SK-N-MC (cell line): ENCODE measurements around the gene SBK1.
"Not testable (repeated sequence)": the region's sequence is repeated elsewhere in the genome, so short reads cannot be mapped to it uniquely, and the experiment has no call there.

Experiments
- DNase-seq: peaks from one replicate; pipeline ENCODE4 v3.0.0-alpha.2; 2011; ENCODE audit warnings: low read depth, low spot score
- H3K27ac ChIP-seq: fragments of 200-600 bp; sonication (generic); 2 replicates; pipeline ENCODE4 v1.5.1; 2016; ENCODE audit warnings: mixed run types
- H3K36me3 ChIP-seq: fragments of 200-600 bp; sonication (generic); 2 replicates; pipeline ENCODE4 v1.6.1; 2017; ENCODE audit warnings: antibody characterized with exemption, low read length, mixed read lengths; ENCODE audit not compliant: insufficient read depth
- H3K4me3 ChIP-seq: fragments of 200-600 bp; sonication (generic); 2 replicates; pipeline ENCODE4 v1.5.1; 2016
- H3K9ac ChIP-seq: fragments of 200-600 bp; sonication (generic); 2 replicates; pipeline ENCODE4 v1.8.0; 2017; ENCODE audit warnings: mixed run types, mixed read lengths; ENCODE audit not compliant: insufficient read length
- H3K9me3 ChIP-seq: fragments of 200-600 bp; sonication (generic); 2 replicates; pipeline ENCODE4 v1.6.1; 2017; ENCODE audit warnings: low read depth, mild to moderate bottlenecking, antibody characterized with exemption, low read length, moderate library complexity, mixed read lengths
- EZH2 ChIP-seq: fragments of 200-600 bp; sonication (generic); IDR thresholded peaks from one replicate; pipeline ENCODE4 v1.6.1; 2017; ENCODE audit warnings: antibody characterized with exemption
- FOXP2 ChIP-seq: optimal IDR thresholded peaks from 2 replicates; pipeline ENCODE3; 2011; ENCODE audit warnings: mild to moderate bottlenecking, moderate library complexity; ENCODE audit not compliant: insufficient read depth; ENCODE audit errors: extremely low read length, control extremely low read depth
- POLR2AphosphoS5 ChIP-seq: IDR thresholded peaks from 2 replicates; pipeline ENCODE4 v1.6.1; 2012; ENCODE audit warnings: mild to moderate bottlenecking, low read depth, low read length, borderline replicate concordance

SBK1 gene

GRCh38 chr16:28324887-28325279 lies 32.6 kb downstream of the SBK1 start:
- no peak for DNase-seq
- no peak overlapping the region for H3K27ac ChIP-seq
- H3K4me3 ChIP-seq = no peak overlapping the region
- no peak overlapping the region for H3K9ac ChIP-seq
- H3K9me3 ChIP-seq = no peaks in the 10 kb centered on the region
- no peaks in the 10 kb centered on the region for H3K36me3 ChIP-seq
- TF ChIP-seq FOXP2 (no peak), EZH2 (no peak), POLR2AphosphoS5 (no peak)

DNA sequence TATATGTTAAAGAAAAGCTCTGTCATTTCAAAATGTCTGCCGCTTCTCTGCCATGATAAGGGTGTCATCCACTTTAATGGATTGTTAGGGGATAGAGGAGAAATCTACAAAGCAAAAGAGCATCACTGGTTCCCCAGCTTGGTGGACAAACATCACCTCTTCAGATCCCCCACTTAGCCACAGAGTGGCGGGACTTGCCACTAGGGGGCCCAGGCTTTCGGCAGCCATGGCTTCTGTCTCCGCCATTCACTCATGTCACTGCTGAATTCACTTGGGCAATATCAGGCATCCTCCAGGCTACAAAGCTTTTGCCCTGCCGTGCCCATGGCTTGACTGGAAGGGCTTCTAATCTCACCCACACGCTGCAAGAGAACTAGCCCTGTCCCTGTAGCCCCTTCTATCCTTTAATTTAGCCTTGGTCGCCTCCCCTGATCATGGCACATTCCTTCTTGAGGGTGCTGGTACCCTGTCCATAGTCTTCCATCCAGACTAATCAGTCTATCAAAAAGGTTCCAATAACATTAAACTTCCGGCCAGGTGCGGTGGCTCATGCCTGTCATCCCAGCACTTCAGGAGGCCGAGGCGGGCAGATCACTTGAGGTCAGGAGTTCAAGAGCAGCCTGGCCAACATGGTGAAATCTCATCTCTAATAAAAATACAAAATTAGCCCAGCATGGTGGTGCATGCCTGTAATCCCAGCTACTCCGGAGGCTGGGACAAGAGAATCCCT lies 34.7 kb downstream of the SBK1 start:
- no peaks in the 10 kb centered on the region for H3K9me3 ChIP-seq
- H3K4me3 ChIP-seq = no peak overlapping the region
- TF ChIP-seq EZH2 (no peak), FOXP2 (no peak), POLR2AphosphoS5 (no peak)
- H3K9ac ChIP-seq = no peak overlapping the region
- H3K36me3 ChIP-seq = no peaks in the 10 kb centered on the region
- no peak overlapping the region for H3K27ac ChIP-seq
- no peak for DNase-seq

- not testable (repeated sequence) for H3K9ac ChIP-seq, H3K9me3 ChIP-seq, H3K4me3 ChIP-seq, H3K27ac ChIP-seq, H3K36me3 ChIP-seq, DNase-seq
These were observed 37.9 kb downstream of the SBK1 start for GRCh38 chr16:28330232-28330631.

GRCh38 chr16:28330981-28331380 lies 38.7 kb downstream of the SBK1 start:
- not testable (repeated sequence) for H3K36me3 ChIP-seq, DNase-seq, H3K9ac ChIP-seq, H3K4me3 ChIP-seq, H3K9me3 ChIP-seq, H3K27ac ChIP-seq

DNA sequence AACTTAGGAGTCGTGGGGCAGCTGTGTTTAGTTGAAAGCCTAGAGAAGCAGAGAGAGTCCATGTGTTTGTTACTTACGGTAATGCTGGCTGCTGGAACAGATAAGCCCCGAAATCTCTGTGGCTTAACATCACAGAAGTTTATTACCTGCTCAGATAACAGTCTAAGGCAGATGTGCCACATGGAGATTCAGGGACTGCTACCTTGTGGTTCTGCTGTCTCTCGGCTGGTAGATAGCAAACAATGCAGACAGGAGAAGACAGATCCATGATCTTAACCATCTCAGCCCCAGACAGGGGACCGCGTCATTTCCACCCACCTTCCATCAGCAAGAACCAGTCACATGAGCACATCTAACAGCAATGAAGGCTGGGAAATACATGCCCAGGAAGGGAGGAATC lies 40.3 kb downstream of the SBK1 start:
- H3K36me3 ChIP-seq, H3K9ac ChIP-seq, DNase-seq, H3K27ac ChIP-seq, H3K9me3 ChIP-seq, H3K4me3 ChIP-seq: not testable (repeated sequence)

DNA sequence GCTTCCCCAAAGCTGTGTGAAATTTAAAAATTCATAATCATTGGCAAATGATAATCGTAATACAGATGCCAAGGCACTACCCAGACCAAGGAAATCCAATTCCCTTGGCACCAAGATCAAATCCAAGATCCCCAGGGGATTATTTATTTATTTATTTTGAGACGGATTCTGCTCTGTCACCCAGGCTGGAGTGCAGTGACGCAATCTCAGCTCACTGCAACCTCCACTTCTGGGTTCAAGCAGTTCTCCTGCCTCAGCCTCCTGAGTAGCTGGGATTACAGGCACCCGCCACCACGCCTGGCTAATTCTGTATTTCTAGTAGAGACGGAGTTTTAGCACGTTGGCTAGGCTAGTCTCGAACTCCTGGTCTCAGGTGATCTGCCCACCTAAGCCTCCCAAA lies 43.4 kb downstream of the SBK1 start:
- DNase-seq, H3K9me3 ChIP-seq, H3K27ac ChIP-seq, H3K4me3 ChIP-seq, H3K9ac ChIP-seq, H3K36me3 ChIP-seq: not testable (repeated sequence)

DNA sequence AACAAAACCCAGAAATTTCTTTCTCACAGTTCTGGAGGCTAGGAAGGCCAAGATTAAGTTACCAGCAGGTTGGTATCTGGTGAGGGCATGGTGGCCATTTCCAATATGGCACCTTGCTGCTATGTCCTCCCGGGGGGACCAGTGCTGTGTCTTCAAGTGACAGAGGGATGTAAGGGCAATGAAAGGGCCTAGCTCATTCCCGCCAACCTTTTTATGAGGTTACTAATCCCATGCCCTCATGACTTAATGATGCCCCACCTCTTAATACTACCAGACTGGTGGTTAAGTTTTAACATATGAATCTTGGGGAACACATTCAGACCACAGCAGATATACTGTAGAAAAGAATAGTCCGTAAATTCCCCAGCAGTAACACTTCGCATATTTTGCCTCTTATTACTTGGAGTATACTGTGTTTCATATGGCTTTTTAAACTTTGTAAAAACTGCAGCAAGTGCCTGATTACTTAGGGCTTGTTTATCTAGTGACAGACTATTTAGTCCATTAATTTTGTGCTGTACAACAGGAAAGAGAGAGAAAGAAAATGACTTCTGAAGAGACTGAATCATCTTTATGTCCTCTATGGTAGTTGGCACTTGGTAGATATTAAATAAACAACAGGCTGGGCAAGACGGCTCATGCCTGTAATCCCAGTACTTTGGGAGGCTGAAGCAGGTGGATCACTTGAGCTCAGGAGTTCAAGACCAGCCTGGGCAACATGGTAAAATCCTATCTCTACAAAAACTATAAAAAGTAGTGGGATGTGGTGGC lies 44.8 kb downstream of the SBK1 start:
- not testable (repeated sequence) for H3K36me3 ChIP-seq, H3K9ac ChIP-seq, H3K27ac ChIP-seq, H3K9me3 ChIP-seq, H3K4me3 ChIP-seq, DNase-seq

DNA sequence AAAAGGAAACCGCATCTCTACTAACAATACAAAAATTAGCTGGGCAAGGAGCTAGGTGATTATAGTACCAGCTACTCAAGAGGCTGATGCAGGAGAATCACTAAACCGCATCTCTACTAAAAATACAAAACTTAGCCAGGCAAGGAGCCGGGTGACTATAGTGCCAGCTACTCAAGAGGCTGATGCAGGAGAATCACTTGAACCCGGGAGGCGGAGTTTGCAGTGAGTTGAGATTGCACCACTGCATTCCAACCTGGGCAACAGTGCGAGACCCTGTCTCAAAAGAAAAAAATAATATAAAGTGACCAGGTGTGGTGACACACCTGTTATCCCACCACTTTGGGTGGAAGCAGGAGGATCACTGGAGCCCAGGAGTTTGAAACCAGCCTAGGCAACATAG lies 45.9 kb downstream of the SBK1 start:
- H3K9me3 ChIP-seq, H3K9ac ChIP-seq, H3K36me3 ChIP-seq, H3K27ac ChIP-seq, H3K4me3 ChIP-seq, DNase-seq: not testable (repeated sequence)

DNA sequence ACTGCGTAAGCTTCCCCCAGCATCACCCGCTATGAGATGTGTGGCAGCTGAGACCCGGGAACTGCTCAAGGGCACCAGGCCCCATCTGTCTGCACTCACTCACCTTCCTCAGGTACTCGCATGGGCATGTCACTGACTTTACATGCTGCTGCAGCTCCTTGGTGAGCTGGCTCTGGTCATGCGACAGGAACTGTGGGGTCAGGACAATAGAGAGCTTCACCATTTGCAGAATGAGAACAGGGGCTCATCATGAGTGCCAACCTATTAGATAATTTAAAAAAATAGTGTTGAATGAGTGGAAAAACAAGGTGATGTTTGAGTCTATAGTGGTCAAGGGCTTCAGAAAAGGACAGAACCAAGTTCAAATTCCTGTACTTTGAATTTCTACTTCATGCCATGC lies 70.3 kb downstream of the SBK1 start:
- H3K9ac ChIP-seq = not testable (repeated sequence)

DNA sequence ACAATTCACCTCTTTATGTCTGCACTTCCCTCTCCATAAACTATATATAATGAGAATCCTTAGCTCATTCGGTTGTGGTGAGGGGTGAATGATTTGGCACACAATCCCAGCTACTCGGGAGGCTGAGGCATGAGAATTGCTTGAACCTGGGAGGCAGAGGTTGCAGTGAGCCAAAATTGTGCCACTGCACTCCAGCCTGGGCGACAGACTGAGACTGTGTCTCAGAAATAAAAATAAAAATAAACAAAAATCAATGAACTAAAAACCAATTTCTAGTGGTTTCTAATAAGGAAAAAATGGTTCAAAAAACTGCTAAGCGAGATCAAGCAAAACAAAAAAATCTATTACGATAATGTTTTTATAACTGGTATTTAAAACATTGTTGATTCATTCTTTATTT lies 71.1 kb downstream of the SBK1 start, which contains the start of gene NPIPB6:
Gene NPIPB6 (minus strand): TSS at position 101 of the 400 bp plus-strand sequence. CDS start 686 bp downstream, outside the sequence.
- H3K36me3 ChIP-seq, H3K4me3 ChIP-seq, H3K27ac ChIP-seq, H3K9ac ChIP-seq, DNase-seq, H3K9me3 ChIP-seq: not testable (repeated sequence)

More for the DNA sequence above, 70.3 kb downstream of the SBK1 start:
- not testable (repeated sequence) for DNase-seq, H3K36me3 ChIP-seq, H3K27ac ChIP-seq, H3K9me3 ChIP-seq, H3K4me3 ChIP-seq

DNA sequence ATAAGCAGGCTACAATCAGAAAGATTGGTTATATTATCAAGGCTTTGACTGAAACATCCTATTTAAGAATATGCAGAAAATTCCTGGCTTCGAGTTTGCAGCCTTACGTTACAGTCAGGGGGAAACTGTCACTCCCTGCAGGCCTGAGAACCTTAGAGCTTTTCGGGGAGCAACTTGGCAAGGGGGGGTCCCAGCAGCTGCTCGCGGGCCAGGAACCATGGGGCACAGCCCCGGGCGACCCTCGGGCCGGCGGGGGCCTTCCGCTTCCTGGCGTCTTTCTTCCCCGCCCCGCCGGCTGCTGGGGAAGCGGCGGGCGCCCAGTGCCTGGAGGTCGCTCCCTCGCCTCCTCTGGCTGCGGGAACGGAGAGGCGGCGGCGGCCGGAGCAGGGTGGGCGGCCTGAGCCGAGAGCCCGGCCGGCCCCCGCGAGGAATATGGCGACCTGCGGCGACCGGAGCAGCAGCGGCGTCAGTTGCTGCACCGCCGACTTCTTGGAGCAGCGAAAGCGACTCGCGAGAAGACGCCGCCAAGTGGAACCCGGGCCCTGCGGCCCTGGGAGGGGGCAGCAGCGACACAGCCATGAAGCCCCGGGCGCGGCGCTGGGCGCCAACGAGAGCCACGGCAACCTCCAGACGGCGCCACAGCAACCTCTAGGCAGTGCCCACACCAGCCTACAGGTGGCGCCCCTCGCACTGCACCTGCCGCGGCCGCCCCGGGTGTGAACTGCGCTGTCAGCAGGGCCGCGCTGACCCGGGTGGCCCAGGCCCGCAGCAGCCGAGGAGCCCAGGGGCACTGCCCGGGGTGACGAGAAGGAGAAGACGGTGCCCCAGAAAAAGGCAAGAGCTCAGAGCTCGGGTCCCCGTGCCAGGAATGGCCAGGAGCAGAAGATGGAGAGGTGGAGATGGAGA lies 72.2 kb downstream of the SBK1 start:
- H3K4me3 ChIP-seq, H3K9ac ChIP-seq, H3K9me3 ChIP-seq, H3K27ac ChIP-seq, H3K36me3 ChIP-seq, DNase-seq: not testable (repeated sequence)

DNA sequence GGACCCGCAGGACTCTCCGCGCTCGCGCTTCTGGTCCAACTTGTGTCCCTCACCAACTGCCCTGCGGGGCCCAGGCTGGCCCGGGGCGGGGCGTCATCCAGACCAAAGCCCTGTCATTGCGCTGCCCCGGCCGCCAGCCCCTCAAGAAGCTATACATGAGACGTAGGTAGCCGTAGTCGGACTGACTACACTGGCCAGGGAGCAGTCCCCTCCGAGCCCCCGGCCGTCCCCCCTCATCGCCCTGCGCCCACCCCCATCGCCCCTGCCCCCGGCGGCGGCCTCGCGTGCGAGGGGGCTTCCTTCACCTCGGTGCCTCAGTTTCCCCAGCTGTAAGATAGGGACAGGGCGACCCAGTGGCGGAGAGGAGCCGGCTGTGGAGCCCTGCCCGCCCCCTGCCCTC lies 75.6 kb downstream of the SBK1 start:
- DNase-seq, H3K9me3 ChIP-seq, H3K9ac ChIP-seq, H3K4me3 ChIP-seq, H3K36me3 ChIP-seq, H3K27ac ChIP-seq: not testable (repeated sequence)
